ENCODE data around the gene FMNL2. TPM values are rescaled to one million over a fixed set of nuclear protein-coding genes. Genes with fewer than 3 reads are reported as not detected.
"Not testable (repeated sequence)": the region's sequence is repeated elsewhere in the genome, so short reads cannot be mapped to it uniquely, and the experiment has no call there.

Gene FMNL2
- total RNA-seq, 1 donor from 2014 or later = 1.6 TPM

DNA sequence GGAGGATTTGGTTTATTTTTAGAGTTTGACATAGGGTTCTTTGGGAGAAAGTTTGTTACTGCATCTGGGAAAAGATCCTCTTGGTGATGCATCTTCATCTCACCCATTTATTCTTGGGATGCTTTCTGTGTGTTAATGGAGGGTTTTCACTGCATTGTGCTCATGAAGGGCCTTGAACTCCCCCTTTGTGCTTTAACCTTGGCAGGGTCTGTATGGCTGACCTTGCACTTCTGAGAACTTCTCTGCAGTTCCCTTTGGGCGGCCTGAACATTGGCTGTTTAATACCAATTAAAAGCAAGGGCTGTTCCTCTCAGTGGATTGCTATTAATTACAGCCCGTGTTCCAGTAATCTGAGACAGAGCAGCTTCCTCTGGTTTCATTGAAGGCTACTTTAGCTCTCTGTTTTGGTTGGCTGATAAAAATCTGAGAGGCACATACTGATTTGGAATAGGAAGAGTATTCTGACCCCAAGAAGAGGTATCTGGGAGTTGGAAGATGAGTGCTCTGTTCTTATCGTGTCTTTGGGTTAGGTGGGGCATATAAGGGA is 37.5 kb downstream of the FMNL2 start:
- intact Hi-C loops (cut with micrococcal nuclease) = no loop called here

DNA sequence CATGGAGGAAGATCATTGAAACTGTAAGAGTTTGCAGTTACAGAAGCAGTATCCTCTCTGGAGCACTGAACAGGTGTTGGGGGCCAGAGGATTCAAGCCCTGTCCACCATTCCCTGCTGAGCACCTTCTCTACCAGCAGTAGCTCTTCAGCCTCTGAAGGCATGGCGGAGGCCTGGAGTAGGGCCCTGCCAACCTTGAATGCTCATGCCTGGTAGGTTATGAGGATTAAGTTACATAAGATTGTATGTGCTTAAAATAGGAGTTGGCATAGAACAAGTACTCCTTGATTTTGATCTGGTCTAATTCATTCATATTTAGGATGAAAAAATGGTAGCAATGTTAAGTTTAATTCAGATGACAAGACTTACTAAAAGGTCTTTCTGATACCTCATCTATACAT is 40.2 kb downstream of the FMNL2 start:
- intact Hi-C loops (cut with micrococcal nuclease) = no loop called here

DNA sequence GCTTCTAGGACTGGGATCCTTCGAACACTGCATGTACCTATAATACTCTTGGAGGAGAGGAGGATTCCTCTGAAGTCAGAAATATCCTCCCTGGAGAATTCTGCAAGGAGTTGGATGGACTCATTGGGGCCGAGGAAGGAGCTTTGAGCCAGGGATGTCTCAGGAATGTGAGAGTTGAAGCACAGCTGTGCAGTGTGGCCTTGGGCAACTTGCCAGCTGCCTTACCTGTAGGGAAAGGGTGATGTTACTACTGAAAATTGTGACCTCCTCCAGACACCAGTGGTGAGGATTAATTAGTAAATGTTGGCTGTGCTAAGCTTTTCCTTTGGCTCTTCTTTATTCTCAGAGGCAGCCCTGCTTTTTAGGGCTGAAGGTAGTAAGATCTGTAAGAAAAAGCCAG is 41.4 kb downstream of the FMNL2 start:
- intact Hi-C loops (cut with micrococcal nuclease) = no loop called here

DNA sequence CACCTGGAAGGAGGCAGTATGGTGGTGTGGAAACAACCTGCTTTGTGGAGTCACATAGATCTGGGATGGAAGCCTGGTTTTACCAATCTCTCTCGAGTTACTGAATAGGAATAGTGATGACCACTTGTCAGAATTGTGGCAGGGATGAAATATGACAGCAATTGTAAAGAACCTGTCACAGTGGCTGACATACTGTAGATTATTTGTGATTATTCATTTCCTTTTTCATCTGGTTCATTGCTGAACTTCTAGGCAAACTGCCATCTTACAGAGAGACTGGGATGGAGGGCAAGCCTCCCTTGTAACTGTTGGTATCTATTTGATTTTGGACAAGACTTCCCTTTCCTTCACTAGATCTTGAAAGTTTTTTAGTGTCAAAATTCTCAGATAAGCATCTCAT is 42.0 kb downstream of the FMNL2 start:
- intact Hi-C loops (cut with micrococcal nuclease) = no loop called here

DNA sequence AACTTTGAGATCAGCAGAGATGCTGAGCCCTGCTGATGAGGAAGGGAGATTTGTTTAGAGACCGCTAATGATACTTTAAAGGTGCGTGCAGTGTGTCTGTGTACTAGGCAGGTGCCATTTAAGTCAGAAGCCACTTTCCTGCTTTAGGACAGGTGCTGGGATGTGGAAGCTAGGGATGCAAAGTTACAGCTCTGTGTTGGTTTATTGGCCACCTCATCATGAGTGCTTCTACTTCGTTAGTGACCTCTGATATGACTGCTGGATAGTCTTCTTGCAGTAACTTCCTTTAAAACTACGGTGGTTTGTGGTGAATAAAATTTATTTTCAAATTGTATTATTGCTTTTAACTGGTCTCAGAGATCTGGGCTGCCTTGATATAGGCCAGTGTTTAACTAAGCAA is 44.1 kb downstream of the FMNL2 start:
- intact Hi-C loops (cut with micrococcal nuclease) = no loop called here

DNA sequence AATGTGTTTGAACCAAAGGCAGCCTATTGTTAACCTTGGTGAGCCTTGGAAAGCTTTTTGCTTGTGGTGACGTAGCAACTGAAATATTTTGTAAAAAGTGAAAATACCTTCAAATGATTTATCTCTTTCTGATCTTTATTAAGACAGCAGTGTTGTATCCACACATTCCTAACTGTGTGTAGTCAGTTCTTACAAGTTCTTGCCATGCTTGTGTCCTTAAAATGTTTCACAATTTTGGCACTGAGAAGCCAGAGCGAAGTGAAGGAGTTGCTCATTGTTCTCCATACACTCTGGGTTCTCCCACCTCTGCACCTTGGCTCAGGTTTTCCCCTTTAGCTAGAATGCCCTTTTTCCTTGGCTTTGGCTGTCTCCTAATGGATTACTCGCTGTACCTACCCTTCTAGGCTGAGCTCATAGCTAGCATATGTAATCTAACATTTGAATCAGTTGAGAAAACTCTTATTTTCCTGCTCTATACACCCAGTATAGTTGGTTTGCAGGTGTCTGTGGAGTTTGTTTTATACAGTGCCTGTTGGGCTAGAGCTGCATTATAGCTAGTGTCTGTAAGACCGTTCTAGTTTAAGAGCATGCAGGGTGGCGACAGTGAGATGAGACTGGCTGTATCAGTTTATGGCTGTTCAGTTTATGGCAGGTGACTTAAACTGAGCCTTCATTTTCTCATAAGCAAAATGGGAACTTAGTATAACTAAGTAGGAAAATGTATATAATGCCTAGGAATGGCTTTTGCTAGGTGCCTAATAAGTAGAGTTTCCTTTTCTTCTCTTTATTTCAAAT is 45.5 kb downstream of the FMNL2 start:
- intact Hi-C loops (cut with micrococcal nuclease) = no loop called here

DNA sequence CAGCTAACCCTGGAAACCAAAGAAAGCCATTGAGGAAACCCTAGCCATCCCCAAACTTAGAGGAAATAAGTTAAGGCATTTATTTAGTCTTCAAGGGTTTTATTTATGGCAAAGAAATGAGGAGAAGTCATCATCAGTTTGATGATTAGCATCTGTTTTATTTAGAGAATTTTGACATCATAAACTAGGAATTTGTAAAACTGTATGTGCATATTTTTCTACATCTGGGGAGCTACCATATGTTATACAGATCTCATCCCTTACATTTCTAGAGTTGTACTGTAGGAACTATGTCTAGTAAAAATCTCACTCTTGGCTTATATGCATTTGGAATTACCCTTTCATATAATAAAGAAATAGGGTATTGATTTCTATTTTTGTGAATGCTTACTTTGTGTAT is 48.7 kb downstream of the FMNL2 start:
- intact Hi-C loops (cut with micrococcal nuclease) = no loop called here

DNA sequence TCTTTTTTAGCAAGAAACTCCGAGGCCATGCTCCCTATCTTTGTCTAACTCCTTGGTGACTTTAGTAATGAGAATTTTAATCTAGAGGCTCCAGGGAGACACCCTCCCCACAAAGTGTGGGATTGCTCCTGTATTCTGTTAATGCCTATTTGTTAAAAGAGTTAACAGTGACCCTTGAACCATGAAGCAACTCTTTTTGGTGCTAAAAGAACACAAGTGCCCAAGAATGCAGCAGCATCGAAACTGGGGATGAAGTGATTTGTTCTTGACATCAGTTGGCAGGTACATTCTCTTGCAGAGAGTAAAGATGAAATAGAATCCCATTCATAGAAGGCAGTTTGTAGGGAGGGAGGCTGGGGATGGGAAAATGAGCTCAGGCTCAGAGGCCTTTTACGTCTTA is 50.0 kb downstream of the FMNL2 start:
- intact Hi-C loops (cut with micrococcal nuclease) = no loop called here

DNA sequence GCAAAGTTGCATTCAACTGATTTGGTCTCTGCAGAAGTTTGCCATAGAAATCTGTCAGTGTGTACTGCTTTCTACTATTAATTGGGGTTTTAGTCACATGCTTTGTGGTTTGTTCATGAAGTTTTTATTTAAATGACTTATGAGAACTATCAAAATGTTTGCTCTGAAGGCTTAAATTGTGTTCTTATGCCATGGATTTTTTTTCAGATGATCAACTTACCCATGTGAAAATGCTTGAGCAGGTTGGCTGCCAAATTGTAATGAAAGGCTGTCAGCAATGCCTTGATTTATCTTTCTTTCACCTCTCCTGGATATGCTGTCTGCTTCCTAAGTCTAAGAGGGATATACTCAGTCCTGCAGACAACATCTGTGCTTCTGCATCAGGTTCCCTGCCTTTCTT is 50.7 kb downstream of the FMNL2 start:
- intact Hi-C loops (cut with micrococcal nuclease) = no loop called here

DNA sequence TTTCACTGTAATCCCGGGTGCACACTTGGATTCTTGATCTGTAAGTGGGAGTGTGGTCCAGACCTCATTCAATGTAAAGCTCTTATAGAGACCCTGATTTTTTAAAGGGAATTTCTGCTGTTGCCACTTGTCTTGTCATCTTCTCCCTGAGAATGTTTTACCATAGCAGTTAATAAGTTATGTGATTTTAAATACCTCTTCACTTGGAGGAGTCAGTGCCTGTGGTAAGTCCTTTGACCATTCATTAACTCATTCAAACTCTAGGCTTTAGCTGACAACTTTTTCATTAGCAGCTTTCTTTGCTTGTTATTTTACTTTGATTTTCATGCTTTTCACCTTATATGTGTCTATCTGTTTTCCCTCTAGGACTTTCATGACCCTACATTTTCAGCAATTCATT is 51.3 kb downstream of the FMNL2 start:
- intact Hi-C loops (cut with micrococcal nuclease) = no loop called here

DNA sequence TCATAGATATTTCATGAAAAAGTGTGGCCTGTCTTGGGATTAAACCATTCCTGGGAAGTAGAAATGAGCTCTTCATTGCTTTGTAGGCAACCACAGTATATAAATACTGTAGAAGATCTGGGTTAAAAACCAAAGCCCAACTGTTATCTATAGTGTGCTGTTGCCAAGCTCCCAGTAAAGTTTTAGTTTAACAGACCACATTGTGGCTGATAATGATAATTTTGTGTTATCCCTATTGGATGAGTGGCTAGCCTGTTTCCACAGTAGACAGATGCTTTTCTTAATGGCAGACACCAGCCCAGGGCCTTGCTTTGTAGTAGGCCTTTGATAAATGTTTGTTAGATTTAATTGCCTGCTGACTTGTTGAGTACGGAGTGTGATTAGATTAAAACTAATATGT is 52.1 kb downstream of the FMNL2 start:
- intact Hi-C loops (cut with micrococcal nuclease) = no loop called here

DNA sequence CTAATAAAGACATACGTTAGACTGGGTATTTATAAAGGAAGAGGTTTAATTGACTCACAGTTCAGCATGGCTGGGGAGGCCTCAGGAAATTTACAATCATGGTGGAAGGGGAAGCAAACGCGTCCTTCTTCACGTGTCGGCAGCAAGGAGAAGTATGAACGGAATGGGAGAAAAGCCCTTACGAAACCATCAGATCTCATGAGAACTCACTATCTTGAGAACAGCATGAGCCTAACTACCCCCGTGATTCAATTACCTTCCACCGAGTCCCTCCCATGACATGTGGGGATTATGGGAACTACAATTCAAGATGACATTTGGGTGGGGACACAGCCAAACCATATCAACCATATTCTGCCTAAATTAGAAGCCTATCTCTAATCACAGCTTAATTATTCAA is 53.3 kb downstream of the FMNL2 start:
- intact Hi-C loops (cut with micrococcal nuclease) = not testable (repeated sequence)

DNA sequence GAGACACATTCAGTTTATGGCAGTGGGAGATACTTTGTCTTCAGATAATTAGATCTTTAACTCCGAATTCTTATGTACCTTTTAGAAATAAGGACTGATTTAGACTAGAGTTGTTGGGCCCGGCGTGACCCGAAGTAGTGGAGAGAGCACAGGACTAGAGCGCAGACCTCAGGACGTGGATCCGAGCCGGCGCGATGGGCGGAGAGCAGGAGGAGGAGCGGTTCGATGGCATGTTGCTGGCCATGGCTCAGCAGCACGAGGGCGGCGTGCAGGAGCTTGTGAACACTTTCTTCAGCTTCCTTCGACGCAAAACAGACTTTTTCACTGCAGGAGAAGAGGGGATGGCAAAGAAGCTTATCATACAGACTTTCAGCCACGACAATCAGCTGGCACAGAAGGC is 54.5 kb downstream of the FMNL2 start:
- intact Hi-C loops (cut with micrococcal nuclease) = no loop called here

DNA sequence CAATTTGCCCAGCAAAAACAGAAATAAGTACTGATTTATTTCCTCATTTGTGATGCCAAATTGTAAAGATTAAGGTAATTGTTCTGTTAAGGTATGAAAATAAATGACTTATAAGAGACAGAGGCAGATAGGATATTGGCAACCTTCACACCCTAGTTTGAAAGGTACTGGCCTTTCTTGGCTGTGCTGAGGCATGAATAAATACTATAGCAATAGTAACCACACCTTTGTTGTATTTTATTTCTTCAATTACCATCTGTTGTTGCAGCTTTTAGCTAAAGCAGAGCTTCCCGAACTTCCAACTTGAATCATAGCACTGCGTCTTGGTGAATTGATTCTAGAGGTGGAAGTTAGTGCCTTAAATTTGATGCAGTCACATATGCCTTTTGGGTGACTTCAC is 55.9 kb downstream of the FMNL2 start:
- intact Hi-C loops (cut with micrococcal nuclease) = no loop called here

DNA sequence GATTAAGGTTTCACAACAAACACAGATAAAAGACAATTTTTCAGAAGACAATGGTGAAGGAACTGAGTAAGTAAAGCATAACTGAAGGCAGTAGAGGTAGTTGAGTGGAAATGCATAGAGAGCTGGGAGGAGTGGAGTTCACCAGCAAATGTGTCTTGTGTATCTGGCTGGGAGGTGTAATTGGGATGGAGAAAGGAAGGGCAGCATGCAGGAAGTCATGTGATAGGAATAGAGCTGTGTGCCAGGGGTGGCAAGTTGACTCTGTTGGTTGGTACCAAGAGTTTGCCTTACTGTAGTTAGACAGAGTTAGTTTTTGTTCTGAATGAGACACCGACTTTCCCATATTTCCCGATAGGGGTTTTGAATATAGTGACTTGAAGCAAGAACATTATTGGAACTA is 56.3 kb downstream of the FMNL2 start:
- intact Hi-C loops (cut with micrococcal nuclease) = no loop called here

DNA sequence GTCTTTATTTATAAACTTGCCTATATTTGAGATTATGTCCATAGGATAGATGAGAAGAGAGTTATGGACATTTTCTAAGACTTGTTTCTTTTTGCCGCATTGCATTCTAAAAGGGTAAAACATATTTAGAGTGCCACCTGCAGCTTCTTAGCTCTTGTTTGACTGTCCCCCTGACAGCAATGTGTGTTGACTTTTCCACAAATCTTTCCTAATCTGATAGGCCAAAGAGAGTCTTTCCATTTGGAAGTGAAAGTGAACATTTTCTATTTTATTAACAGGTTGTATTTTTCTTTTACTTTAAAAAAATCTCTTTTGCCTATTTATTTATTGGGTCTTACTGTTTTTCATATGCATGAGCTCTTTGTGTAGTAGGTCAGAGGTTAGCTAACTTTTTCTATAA is 58.4 kb downstream of the FMNL2 start:
- intact Hi-C loops (cut with micrococcal nuclease) = no loop called here

DNA sequence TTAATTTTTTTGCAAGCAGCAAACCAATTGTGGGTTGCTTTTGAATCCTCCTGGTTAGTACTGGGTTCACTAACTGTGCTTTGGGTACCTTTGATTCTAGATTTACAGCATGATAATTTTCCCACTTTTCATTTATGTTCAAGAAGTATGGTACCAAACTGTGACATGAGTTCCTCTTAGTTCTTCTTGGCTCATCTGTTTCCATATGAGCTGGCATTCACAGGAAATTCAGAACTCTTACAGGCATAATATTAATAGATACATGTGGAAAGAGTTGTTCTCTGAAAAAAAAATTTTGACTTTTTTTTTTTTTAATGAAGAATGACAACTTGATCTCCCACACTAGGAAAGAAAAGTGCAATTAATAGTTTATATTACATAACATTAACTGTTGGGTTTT is 59.4 kb downstream of the FMNL2 start:
- intact Hi-C loops (cut with micrococcal nuclease) = no loop called here

DNA sequence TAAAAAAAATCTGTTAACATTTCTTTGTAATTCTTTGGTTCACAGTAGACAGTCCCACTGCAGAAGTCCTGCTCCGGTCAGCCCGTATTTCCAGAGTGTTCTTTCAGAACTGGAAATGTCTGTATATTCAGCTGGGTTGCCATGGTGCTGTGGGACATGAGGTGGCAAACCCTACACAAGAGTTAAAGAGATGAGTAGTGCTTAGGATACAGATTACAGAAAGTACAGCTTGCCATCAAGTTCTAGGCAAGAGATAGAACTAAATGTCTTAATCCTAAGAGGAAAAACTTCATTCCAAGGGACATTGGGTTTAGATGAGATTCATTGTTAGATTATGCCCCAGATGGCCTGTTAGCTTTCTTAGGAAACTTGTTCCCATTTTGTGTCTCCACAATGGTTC is 60.1 kb downstream of the FMNL2 start:
- intact Hi-C loops (cut with micrococcal nuclease) = no loop called here

DNA sequence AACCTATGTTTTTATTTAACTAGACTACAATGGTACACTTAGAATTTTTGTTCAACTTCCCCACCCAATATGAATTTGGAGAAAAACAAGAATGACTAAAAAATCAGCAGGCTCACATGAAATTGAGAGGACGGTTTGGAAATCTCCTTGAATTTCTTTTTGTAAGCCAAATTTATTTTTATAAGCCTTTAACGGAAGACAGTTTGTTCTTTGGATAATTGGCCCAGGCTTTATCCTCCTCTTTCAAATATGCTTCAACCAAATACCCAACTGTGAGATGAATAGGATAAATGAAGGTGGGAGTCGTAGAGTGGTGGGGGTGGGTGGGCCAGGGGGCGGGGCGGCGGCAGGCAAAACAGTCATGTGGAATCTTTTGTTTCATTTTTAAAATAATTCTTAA is 60.6 kb downstream of the FMNL2 start:
- intact Hi-C loops (cut with micrococcal nuclease) = no loop called here

DNA sequence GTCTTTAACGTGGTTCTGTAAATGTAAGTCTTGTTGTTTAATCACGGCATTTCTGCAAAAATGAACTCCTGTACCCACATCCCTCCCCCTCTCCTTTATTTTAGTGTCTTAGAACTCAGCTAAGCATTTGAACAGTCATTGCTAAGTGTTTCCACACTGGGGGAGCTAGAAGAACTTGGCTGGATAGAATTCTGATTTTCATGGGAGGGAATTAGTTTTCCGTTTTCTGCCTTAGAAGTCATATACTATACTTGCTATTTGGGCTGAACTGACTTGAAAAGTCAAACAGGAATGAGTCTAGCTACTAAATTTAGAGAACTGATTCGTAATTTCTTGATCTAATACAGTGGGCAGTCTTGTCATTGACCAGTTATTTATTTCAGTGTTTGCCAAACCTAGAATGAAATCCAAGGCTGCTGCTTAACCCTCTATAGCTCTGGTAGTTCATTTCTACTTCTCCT is 61.1 kb downstream of the FMNL2 start:
- intact Hi-C loops (cut with micrococcal nuclease) = no loop called here

DNA sequence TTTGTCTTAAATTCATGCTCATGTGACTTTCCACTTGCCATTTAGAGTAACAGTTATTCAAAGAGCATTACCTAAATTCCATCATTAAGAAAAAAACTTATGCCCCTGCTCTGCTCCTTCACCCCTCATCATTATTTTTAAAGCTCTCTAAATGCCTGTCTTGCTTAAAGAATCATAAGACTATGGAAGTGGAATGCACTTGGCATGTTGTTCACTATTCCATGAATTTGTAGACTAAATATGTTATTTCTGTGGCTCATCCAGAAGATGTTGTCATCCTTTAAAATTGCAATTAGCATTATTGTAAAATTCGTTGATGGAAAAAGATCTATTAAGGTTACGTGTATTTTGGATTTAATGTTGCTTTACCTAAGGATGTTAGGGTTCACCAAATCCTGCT is 61.8 kb downstream of the FMNL2 start:
- intact Hi-C loops (cut with micrococcal nuclease) = no loop called here

DNA sequence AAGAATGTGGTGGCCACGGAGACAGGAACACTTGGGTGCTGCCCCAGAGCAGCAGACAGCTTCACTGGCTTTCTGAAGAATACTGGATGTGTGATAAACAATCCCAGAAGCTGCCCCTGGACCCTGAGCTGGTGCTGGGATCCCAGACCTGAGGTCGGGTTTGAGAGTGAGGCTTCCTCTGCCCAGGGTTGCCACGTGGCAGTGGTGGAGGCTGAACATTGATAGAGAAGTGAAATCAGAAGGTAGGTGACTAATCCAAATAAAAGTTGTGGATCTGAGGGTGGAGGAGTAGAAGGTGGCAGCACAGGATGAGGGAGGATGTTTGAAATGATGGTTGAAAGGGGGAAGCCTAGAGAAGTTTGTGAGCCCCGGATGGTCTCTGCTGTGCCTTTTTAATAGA is 64.0 kb downstream of the FMNL2 start:
- intact Hi-C loops (cut with micrococcal nuclease) = no loop called here

DNA sequence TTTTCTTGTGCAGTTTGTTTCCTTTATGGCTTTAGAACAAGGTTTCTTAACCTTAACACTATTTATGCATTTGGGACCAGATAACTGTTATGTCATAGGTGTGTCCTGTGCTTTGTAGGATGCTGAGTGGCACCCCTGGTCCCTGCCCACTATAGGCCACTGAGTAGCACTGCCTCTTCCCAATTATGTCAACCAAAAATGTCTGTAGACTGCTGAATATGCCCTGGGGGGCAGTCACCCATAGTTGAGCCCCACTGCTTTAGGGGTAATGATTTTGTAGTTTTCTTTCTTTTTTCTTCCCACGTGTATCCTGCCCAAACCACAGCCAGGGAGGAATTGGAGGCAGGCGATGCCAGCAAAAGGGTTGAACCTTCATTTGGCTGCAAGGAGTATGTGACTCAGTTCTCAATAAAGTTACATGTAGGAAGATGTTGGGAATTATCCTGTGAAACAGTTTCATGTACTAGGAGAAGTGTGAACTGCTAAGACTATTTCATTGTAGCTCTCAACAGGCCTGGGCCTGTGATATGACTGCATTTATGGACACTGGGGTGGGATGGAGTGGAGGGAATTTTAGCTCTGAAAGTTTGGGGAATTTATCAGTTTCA is 65.7 kb downstream of the FMNL2 start:
- intact Hi-C loops (cut with micrococcal nuclease) = loop anchor here (5.0 to 10.0 kb wide), 2 partner anchors 107 to 576 kb away; partner anchors contain the start of gene ARL5A
